GM23338 (cell line): Measurements from ENCODE around the gene FBXO34. TPM values are rescaled to one million over a fixed set of nuclear protein-coding genes. Genes with fewer than 3 reads are reported as not detected.

ENCODE experiments used
- ATAC-seq: fragments of 200-7000 bp; cut with Tn5 transposase; 3 replicates; pipeline ENCODE4 v1.9.1; 2020
- DNase-seq: peaks from one replicate; pipeline ENCODE4 v3.0.0-alpha.2; 2015; ENCODE audit warnings: low spot score
- H2AFZ ChIP-seq: fragments of 200-600 bp; sonication (generic); 2 replicates; pipeline ENCODE4 v1.8.0; 2016; ENCODE audit warnings: antibody characterized with exemption, mild to moderate bottlenecking, moderate library complexity
- H3F3A ChIP-seq: fragments of 200-600 bp; sonication (generic); replicated peaks from 2 replicates; pipeline ENCODE4 v1.8.0; 2017; ENCODE audit warnings: antibody characterized with exemption, mixed run types, low read depth
- H3K27ac ChIP-seq: fragments of 200-600 bp; sonication (generic); 2 replicates; pipeline ENCODE4 v1.6.1; 2016; ENCODE audit warnings: low read depth
- H3K27me3 ChIP-seq: fragments of 200-600 bp; sonication (generic); 2 replicates; pipeline ENCODE4 v1.8.0; 2016; ENCODE audit warnings: mild to moderate bottlenecking, mixed run types, moderate library complexity; ENCODE audit not compliant: insufficient read depth
- H3K36me3 ChIP-seq: fragments of 200-600 bp; sonication (generic); 2 replicates; pipeline ENCODE4 v1.8.0; 2016; ENCODE audit warnings: mild to moderate bottlenecking; ENCODE audit not compliant: insufficient read depth
- H3K4me1 ChIP-seq: fragments of 200-600 bp; sonication (generic); 2 replicates; pipeline ENCODE4 v1.8.0; 2016; ENCODE audit warnings: mild to moderate bottlenecking, moderate library complexity; ENCODE audit not compliant: insufficient read depth
- H3K4me2 ChIP-seq: fragments of 200-600 bp; sonication (generic); 2 replicates; pipeline ENCODE4 v1.7.1; 2017; ENCODE audit warnings: mixed run types
- H3K4me3 ChIP-seq: fragments of 200-600 bp; sonication (generic); 2 replicates; pipeline ENCODE4 v1.6.1; 2016; ENCODE audit warnings: mixed run types
- H3K79me2 ChIP-seq: fragments of 200-600 bp; sonication (generic); replicated peaks from 2 replicates; pipeline ENCODE4 v1.8.0; 2017; ENCODE audit warnings: mild to moderate bottlenecking; ENCODE audit not compliant: insufficient read depth
- H3K9me2 ChIP-seq: fragments of 200-600 bp; sonication (generic); 2 replicates; pipeline ENCODE4 v1.8.0; 2017; ENCODE audit not compliant: insufficient read depth
- H4K20me1 ChIP-seq: fragments of 200-600 bp; sonication (generic); replicated peaks from 2 replicates; pipeline ENCODE4 v1.8.0; 2017; ENCODE audit warnings: mild to moderate bottlenecking; ENCODE audit not compliant: insufficient read depth
- H3K27ac Mint-ChIP-seq: 2 replicates; pipeline ENCODE4 v1.8.0; 2020; ENCODE audit warnings: inconsistent platforms, mild to moderate bottlenecking, moderate library complexity, mixed read lengths
- H3K27me3 Mint-ChIP-seq: 3 replicates; pipeline ENCODE4 v1.8.0; 2022; ENCODE audit warnings: low read depth, mild to moderate bottlenecking, moderate library complexity, mixed read lengths, inconsistent platforms; ENCODE audit not compliant: insufficient read depth, poor library complexity
- H3K36me3 Mint-ChIP-seq: 3 replicates; pipeline ENCODE4 v1.8.0; 2021; ENCODE audit warnings: low read depth, mild to moderate bottlenecking, inconsistent platforms, moderate library complexity, mixed read lengths
- H3K4me1 Mint-ChIP-seq: 3 replicates; pipeline ENCODE4 v1.8.0; 2020; ENCODE audit warnings: mild to moderate bottlenecking, inconsistent platforms, mixed read lengths
- H3K4me3 Mint-ChIP-seq: 3 replicates; pipeline ENCODE4 v1.8.0; 2021; ENCODE audit warnings: moderate library complexity, mild to moderate bottlenecking, inconsistent platforms, mixed read lengths
- H3K9me3 Mint-ChIP-seq: 3 replicates; pipeline ENCODE4 v1.8.0; 2020; ENCODE audit warnings: moderate library complexity, mild to moderate bottlenecking, inconsistent platforms, mixed read lengths
- CREB1 ChIP-seq: fragments of 250-450 bp; sonication (Bioruptor Pico); IDR thresholded peaks from 2 replicates; pipeline ENCODE4 v1.5.0; 2020; ENCODE audit warnings: low read depth, mild to moderate bottlenecking, moderate library complexity
- CTCF ChIP-seq, 2 experiments: fragments of 200-600 bp in 1 of 2; sonication (generic) in 1 of 2; conservative IDR thresholded peaks; 2 replicates each; pipeline versions ENCODE4 v1.5.1 to v1.6.1; 2016 to 2017; ENCODE audit warnings: antibody characterized with exemption in 2 of 2, low read depth in 2 of 2, mild to moderate bottlenecking in 2 of 2, moderate library complexity in 1 of 2
- ETS1 ChIP-seq: IDR thresholded peaks from 2 replicates; pipeline ENCODE4 v1.6.1; 2016; ENCODE audit warnings: antibody characterized with exemption
- EZH2 ChIP-seq: fragments of 200-600 bp; sonication (generic); IDR thresholded peaks from one replicate; pipeline ENCODE4 v1.8.0; 2017; ENCODE audit warnings: antibody characterized with exemption, mild to moderate bottlenecking, low read depth; ENCODE audit not compliant: unreplicated experiment
- EZH2phosphoT487 ChIP-seq: fragments of 200-600 bp; sonication (generic); IDR thresholded peaks from one replicate; pipeline ENCODE4 v1.8.1; 2018; ENCODE audit warnings: antibody characterized with exemption; ENCODE audit not compliant: unreplicated experiment
- JUNB ChIP-seq: IDR thresholded peaks from one replicate; pipeline ENCODE4 v1.6.1; 2016; ENCODE audit warnings: antibody characterized with exemption; ENCODE audit not compliant: unreplicated experiment
- POLR2AphosphoS5 ChIP-seq: IDR thresholded peaks from 2 replicates; pipeline ENCODE4 v1.6.1; 2016; ENCODE audit warnings: antibody characterized with exemption, low read depth
- REST ChIP-seq: IDR thresholded peaks from one replicate; pipeline ENCODE4 v1.6.1; 2018; ENCODE audit warnings: antibody characterized with exemption; ENCODE audit not compliant: unreplicated experiment
- STAT1 ChIP-seq: IDR thresholded peaks from one replicate; pipeline ENCODE4 v1.6.1; 2016; ENCODE audit warnings: antibody characterized with exemption; ENCODE audit not compliant: unreplicated experiment
- polyA plus RNA-seq: library from polyadenylated mRNA; unstranded; fragments of >200 nt; fragmentation: Nextera tagmentation; extraction: Ambion mirVana; gene quantifications from 2 replicates; pipeline ENCODE4 v1.2.1, GENCODE V29; 2016
- total RNA-seq: library from RNA; depleted of rRNA; stranded (reverse); fragments of >200 nt; shearing (Covaris generic); gene quantifications from 2 replicates; pipeline ENCODE4 v1.2.3, GENCODE V29; 2014

The FBXO34 gene
- total and polyA plus RNA-seq, 2 experiments from 2014 or later = 9.4 to 13.4 TPM

GRCh38 chr14:55272922-55273321 lies 1.7 kb downstream of the FBXO34 start (continued):
- TF ChIP-seq CTCF (conservative IDR thresholded peaks at IDR 0.05; ENCODE audit: low read depth in 2 of 2) = no peak
- TF ChIP-seq REST = no peak
- TF ChIP-seq STAT1 = no peak
- TF ChIP-seq POLR2AphosphoS5 = no peak
- TF ChIP-seq JUNB = no peak
- TF ChIP-seq CREB1 (CRISPR knock-in tag) = no peak
- TF ChIP-seq EZH2 = no peak
- no peak for TF ChIP-seq ETS1

- TF ChIP-seq ETS1 = no peak
- TF ChIP-seq CREB1 (CRISPR knock-in tag) = no peak
- TF ChIP-seq REST = no peak
- no peak for TF ChIP-seq EZH2
- no peak for TF ChIP-seq EZH2phosphoT487
- H3K27me3 Mint-ChIP-seq = peaks cover 4% of the 10 kb centered on the region
- H3K4me1 Mint-ChIP-seq = peaks cover 18% of the 10 kb centered on the region
- DNase-seq = no peak
- no peak overlapping the region for H3K27ac Mint-ChIP-seq
- H3K27ac ChIP-seq = no peak overlapping the region
- no peak overlapping the region for H3K4me3 Mint-ChIP-seq
- no peaks in the 10 kb centered on the region for H3K27me3 ChIP-seq
- H3K4me2 ChIP-seq = no peak overlapping the region; the same call in 1 of the 2 replicates
- no peaks in the 10 kb centered on the region for H3F3A ChIP-seq
- H3K9me3 Mint-ChIP-seq = no peaks in the 10 kb centered on the region
- no peaks in the 10 kb centered on the region for H3K9me2 ChIP-seq
- H3K4me3 ChIP-seq = no peak overlapping the region
- H3K36me3 Mint-ChIP-seq = no peaks in the 10 kb centered on the region
- peaks cover 7% of the 10 kb centered on the region for H3K4me1 ChIP-seq
- ATAC-seq = no peak
- H3K79me2 ChIP-seq = peaks cover 69% of the 10 kb centered on the region
- peaks cover 11% of the 10 kb centered on the region for H4K20me1 ChIP-seq
- no peaks in the 10 kb centered on the region for H3K36me3 ChIP-seq
- H2AFZ ChIP-seq = no peak overlapping the region
Measured at GRCh38 chr14:55274146-55274545, 2.9 kb downstream of the FBXO34 start.
